GM13977 (cell line): ENCODE results near the gene SRSF11.

ENCODE experiments used
- DNase-seq: peaks from one replicate; pipeline ENCODE4 v3.0.0; 2012; ENCODE audit warnings: low spot score
- in situ Hi-C: fragments of 300-500 bp; cut with MboI; formaldehyde crosslinking; loops from one replicate; pipeline ENCODE4 v1.12.0; 2022; ENCODE audit warnings: low sequenced_read_pairs, low pct_unique_long_range_greater_than_20kb, mixed read lengths, inconsistent platforms; ENCODE audit not compliant: unreplicated experiment
- TF ChIP-seq, protein P1 (sequence below): IDR thresholded peaks from 2 replicates; pipeline ENCODE4 v1.5.1; 2012; ENCODE audit warnings: mild to moderate bottlenecking, control low read depth; ENCODE audit not compliant: insufficient read depth; ENCODE audit errors: extremely low read depth, missing control alignments

The SRSF11 gene

GRCh38 chr1:70220517-70221237 is 503 bp upstream of the SRSF11 start:
- DNase-seq: no peak
- TF ChIP-seq, protein P1, sequence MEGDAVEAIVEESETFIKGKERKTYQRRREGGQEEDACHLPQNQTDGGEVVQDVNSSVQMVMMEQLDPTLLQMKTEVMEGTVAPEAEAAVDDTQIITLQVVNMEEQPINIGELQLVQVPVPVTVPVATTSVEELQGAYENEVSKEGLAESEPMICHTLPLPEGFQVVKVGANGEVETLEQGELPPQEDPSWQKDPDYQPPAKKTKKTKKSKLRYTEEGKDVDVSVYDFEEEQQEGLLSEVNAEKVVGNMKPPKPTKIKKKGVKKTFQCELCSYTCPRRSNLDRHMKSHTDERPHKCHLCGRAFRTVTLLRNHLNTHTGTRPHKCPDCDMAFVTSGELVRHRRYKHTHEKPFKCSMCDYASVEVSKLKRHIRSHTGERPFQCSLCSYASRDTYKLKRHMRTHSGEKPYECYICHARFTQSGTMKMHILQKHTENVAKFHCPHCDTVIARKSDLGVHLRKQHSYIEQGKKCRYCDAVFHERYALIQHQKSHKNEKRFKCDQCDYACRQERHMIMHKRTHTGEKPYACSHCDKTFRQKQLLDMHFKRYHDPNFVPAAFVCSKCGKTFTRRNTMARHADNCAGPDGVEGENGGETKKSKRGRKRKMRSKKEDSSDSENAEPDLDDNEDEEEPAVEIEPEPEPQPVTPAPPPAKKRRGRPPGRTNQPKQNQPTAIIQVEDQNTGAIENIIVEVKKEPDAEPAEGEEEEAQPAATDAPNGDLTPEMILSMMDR: no peak
- in situ Hi-C loops: no loop called here

DNA sequence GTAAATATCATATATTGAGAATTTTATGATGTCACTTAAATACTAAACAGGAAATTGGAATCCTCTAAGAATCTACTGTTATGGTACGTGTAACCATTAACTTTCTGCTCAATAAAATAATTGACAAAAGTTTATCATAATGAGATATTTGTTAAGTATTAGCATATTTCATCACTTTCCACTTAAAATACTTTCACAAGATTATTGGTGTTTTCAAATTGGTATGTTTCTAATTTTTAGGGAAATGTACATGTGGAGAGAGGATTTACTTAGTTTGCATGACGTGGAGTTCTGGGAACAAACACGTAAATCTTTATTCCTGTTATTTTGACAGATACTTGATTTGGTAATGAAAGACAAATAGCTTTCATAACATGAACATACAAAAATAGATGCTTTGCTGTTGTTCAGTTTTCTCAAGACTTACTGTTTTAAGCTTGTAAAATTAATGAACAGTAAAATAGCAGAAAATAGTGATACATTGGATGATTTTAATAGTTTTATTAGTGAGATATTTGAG is 1.6 kb downstream of the SRSF11 start:
- TF ChIP-seq, protein P1: no peak
- in situ Hi-C loops: no loop called here
- DNase-seq: no peak

DNA sequence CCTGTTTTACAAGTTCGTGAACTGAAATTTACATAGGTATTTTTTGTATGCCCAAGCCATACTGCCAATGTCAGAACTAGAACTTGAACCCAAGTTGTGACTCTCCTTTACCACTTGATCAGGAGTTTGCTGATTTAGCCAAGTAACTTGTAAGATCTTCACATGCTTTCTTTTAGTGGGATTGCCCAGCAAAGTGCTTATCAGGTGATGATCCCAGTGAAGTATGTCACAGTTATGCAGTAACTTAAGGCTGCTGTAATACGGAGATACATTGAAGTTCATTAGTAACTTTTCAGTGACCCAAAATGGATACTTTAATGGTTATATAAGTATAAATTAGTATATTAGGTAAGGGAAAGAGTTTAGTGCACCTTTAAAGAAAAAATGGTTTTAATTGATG is 3.8 kb downstream of the SRSF11 start:
- in situ Hi-C loops: no loop called here
- TF ChIP-seq, protein P1: no peak
- no peak for DNase-seq

DNA sequence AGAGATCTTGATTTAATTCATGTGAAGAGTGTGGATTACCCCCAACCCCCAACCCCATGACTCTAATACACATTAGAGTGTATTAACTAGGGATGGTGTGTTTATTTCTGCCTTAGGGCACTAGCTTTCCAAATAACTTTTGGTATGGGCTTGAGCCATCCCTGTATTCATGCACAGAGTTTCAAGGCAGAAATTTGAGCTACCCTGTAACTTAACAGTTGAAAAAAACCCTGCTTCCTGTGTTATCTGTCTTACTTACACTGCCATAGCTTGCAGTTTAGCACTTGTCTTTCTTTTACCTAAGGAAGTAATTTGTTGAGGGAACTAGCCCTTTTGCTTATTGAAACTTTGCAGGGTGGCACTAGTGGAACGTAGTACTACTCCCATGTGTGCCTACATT is 6.3 kb downstream of the SRSF11 start:
- in situ Hi-C loops: no loop called here
- no peak for DNase-seq
- TF ChIP-seq, protein P1: no peak

DNA sequence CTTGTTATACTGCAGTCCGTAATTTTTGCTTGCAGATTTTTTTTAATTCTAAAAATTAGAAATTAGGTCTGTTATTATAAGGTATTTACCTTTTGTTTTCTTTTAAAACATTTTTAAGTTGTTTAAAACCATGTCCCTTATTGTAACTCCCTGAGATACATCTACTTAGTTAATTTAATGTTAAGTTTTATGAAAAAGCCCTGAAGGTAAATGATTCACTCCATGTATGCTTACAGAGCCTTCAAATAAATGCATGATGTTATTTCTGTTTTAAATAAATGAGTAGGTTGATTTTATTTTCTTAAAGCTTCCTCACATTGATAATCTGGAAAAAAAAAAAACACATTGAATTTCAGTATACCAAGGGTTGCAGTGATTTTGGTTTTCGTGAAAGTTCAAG is 7.5 kb downstream of the SRSF11 start:
- TF ChIP-seq, protein P1: no peak
- in situ Hi-C loops: no loop called here
- DNase-seq: no peak

- in situ Hi-C loops: no loop called here
- DNase-seq: no peak
- TF ChIP-seq, protein P1: no peak
These were observed 10.3 kb downstream of the SRSF11 start for GRCh38 chr1:70231475-70231874.
